Thyroid gland (tissue), 4 donors: Measurements from ENCODE around the gene TET3. TPM values are rescaled to one million over a fixed set of nuclear protein-coding genes. Genes with fewer than 3 reads are reported as not detected.

Experiments
- DNase-seq, 2 donors: peaks; one replicate each; pipeline ENCODE4 v3.0.0-alpha.2; 2019
- H3K27ac ChIP-seq, 3 donors: fragments of 200-600 bp; sonication (generic); 1 replicate in 2 of 3; 2 replicates in 1 of 3; pipeline ENCODE4 v1.5.1; 2016 to 2019; ENCODE audit warnings: mild to moderate bottlenecking in 1 of 3, moderate library complexity in 1 of 3
- H3K27me3 ChIP-seq: fragments of 200-600 bp; sonication (generic); one replicate; pipeline ENCODE4 v1.5.1; 2019
- H3K36me3 ChIP-seq, 2 donors: fragments of 200-600 bp; sonication (generic); one replicate each; pipeline ENCODE4 v1.5.1; 2016 to 2019
- H3K4me1 ChIP-seq, 2 donors: fragments of 200-600 bp; sonication (generic); one replicate each; pipeline ENCODE4 v1.5.1; 2017 to 2019
- H3K4me3 ChIP-seq, 3 donors: fragments of 200-600 bp; sonication (generic); replicated peaks in 1 of 3; 1 replicate in 2 of 3; 2 replicates in 1 of 3; pipeline ENCODE4 v1.5.1; 2016; ENCODE audit warnings: mild to moderate bottlenecking in 1 of 3
- H3K9me3 ChIP-seq: fragments of 200-600 bp; sonication (generic); one replicate; pipeline ENCODE4 v1.5.1; 2017
- CTCF ChIP-seq, 6 experiments: fragments of 200-600 bp in 3 of 6; fragments of 450-650 bp in 3 of 6; sonication (generic) in 3 of 6; IDR thresholded peaks; one replicate each; pipeline ENCODE4 v1.5.1; 2016 to 2019; ENCODE audit warnings: antibody characterized with exemption in 6 of 6, mild to moderate bottlenecking in 2 of 6, inconsistent platforms in 1 of 6, moderate library complexity in 1 of 6
- POLR2A ChIP-seq, 2 donors: fragments of 450-650 bp; IDR thresholded peaks; one replicate each; pipeline ENCODE4 v1.6.1; 2017; ENCODE audit warnings: antibody characterized with exemption in 2 of 2, mild to moderate bottlenecking in 2 of 2, moderate library complexity in 1 of 2
- WGBS, 2 donors: methylation state at CpG; one replicate each; pipeline ENCODE4 v1.1.5; 2017; 5-methylcytosine and 5-hydroxymethylcytosine counted together
- intact Hi-C: fragments of 100-400 bp; cut with DNase I; formaldehyde crosslinking; loops from one replicate; pipeline ENCODE4 v1.15.1; 2023
- total RNA-seq, 4 donors: library from RNA; depleted of rRNA; stranded (reverse); fragments of >200 nt; gene quantifications; one replicate each; pipeline ENCODE4 v1.2.3, GENCODE V29; 2016

TET3 gene
- total RNA-seq, 4 donors from 2014 or later = 6.4 to 10.8 (median 7.5) TPM

GRCh38 chr2:73998933-73999332, 14.2 kb downstream of the TET3 start:
- no peak for TF ChIP-seq CTCF (IDR thresholded peaks at IDR 0.05)
- TF ChIP-seq POLR2A (IDR thresholded peaks at IDR 0.05) = no peak
- H3K9me3 ChIP-seq = no peaks in the 10 kb centered on the region
- no peaks in the 10 kb centered on the region for H3K27me3 ChIP-seq
- H3K4me3 ChIP-seq = no peak overlapping the region
- WGBS, 2 donors = 71 to 86% methylated on average over 4 of the region's 4 CpGs
- intact Hi-C loops = no loop called here
- H3K36me3 ChIP-seq = no peaks in the 10 kb centered on the region
- DNase-seq = no peak
- no peak overlapping the region for H3K27ac ChIP-seq
- H3K4me1 ChIP-seq = peaks cover 25 to 31% of the 10 kb centered on the region in 2 donors

DNA sequence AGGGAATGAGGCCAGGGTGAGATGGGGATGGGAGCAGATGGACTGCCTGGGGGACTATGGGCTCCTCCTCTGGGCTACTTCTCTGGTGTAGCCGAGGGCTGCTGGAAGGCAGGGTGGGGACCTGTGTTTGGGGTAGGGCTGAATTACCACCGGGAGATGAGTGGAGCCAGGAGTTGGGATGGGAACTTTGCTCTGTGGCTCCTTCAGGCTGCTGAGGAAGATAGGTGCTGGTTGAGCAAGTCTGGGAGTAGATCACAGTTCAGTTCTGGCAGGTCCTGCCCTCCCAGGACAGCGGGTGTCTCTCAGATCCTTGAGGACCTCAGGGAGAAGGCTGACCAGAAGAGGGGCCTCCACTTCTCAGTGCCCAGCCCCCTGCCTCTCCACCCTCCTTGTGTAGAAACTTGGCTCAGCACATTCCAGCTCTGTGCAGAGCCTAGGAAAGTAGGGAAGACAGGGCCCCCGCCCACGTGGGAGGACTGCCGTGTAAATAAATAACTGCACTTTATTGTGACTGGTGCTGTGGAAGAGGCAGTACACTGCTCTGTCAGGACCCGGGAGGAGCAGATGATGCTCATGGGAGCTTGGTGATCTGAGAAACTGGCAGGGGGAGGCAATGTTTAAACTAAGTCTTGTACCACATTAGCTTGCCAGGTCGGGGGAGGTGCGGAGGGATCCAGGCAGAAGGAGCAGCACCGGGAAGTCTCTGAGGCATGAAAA, 15.3 kb downstream of the TET3 start:
- intact Hi-C loops = loop anchor here (10.0 kb wide), 1 partner anchor 75 kb away; the partner anchor contains the start of gene DGUOK
- H3K36me3 ChIP-seq = no peaks in the 10 kb centered on the region
- H3K4me1 ChIP-seq = peaks cover 25 to 35% of the 10 kb centered on the region in 2 donors
- H3K27me3 ChIP-seq = no peaks in the 10 kb centered on the region
- H3K9me3 ChIP-seq = no peaks in the 10 kb centered on the region
- no peak for TF ChIP-seq POLR2A (IDR thresholded peaks at IDR 0.05)
- TF ChIP-seq CTCF (IDR thresholded peaks at IDR 0.05) = no peak
- no peak overlapping the region for H3K27ac ChIP-seq
- no peak overlapping the region for H3K4me3 ChIP-seq
- 22 to 29% methylated on average over 10 of the region's 10 CpGs for WGBS, 2 donors
- peak; percentile 43 to 61 for DNase-seq

- TF ChIP-seq POLR2A (IDR thresholded peaks at IDR 0.05) (no peak), CTCF (IDR thresholded peaks at IDR 0.05) (no peak)
- Histone ChIP-seq H3K36me3 (no peaks in the 10 kb centered on the region), H3K9me3 (no peaks in the 10 kb centered on the region), H3K27ac (no peak overlapping the region), H3K4me1 (peaks cover 25 to 35% of the 10 kb centered on the region in 2 donors), H3K4me3 (no peak overlapping the region), H3K27me3 (no peaks in the 10 kb centered on the region)
- intact Hi-C loops = loop anchor here (10.0 kb wide), 1 partner anchor 76 kb away; the partner anchor contains the start of gene DGUOK
- 80 to 83% methylated on average over 5 of the region's 5 CpGs for whole genome bisulfite sequencing, 2 donors
- DNase-seq = no peak
These were observed 16.0 kb downstream of the TET3 start for GRCh38 chr2:74000666-74001065.

DNA sequence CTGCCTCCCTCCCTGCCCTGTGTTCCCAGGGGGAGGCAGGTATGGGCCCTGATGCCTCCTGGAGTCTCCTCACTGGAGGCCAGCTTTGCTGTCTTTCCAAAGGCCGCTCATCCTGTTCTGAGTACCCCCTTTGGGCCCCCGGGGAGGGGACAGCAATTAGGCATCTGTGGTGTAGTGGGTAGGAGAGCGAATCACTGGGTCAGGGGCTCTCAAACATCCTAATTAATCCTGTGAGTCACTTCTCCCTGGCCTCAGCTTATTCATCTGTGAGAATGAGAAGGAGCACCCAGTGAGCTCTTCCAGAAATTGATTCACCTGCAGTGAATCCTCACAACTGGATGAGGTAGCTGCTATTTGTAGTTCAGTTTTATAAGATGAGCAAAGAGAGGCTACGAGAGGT, 16.4 kb downstream of the TET3 start:
- no peaks in the 10 kb centered on the region for H3K36me3 ChIP-seq
- no peak for TF ChIP-seq CTCF (IDR thresholded peaks at IDR 0.05)
- TF ChIP-seq POLR2A (IDR thresholded peaks at IDR 0.05) = no peak
- H3K27ac ChIP-seq = no peak overlapping the region
- H3K27me3 ChIP-seq = no peaks in the 10 kb centered on the region
- 63 to 88% methylated on average over 3 to 4 of the region's 4 CpGs for WGBS, 2 donors
- H3K9me3 ChIP-seq = no peaks in the 10 kb centered on the region
- peaks cover 25 to 35% of the 10 kb centered on the region in 2 donors for H3K4me1 ChIP-seq
- H3K4me3 ChIP-seq = no peak overlapping the region
- no peak for DNase-seq
- intact Hi-C loops = loop anchor here (10.0 kb wide), 1 partner anchor 76 kb away; the partner anchor contains the start of gene DGUOK

DNA sequence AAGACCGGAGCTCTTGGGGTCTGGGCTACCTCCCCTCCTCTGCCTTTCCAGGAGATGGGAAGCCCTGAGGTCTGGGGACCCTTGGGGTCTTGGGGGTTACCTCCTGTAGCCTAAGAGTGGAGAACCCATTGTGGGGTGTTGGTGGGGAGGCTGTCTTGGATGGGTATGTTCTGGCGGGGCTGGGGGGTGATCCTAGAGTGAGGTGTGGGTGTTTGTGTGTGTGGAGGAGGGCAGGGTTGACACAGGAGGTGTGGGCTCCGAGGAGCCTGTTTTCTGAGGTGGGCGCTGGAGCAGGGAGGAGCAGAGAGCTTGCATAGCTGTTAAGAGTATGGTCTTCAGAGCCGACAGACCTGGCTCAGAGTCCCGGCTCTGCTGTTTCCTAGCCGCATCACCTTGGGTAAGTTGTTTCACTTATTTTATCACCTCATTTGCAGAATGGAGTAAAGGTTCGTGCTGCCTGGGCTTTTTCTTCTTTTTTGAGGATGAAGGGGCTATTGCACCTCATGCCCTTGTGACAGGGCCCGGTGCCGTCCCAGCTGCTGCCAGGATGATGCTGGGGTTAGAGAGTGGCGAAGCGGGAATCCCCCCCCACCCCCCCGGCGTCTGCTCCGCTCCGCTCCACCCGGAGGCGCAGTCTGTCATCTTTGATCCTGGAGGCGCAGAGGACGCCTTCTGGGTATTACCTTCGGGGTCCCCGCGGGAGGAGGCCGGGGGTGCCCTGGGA, 17.2 kb downstream of the TET3 start:
- TF ChIP-seq POLR2A (IDR thresholded peaks at IDR 0.05) (no peak), CTCF (IDR thresholded peaks at IDR 0.05) (no peak)
- Histone ChIP-seq H3K27me3 (no peaks in the 10 kb centered on the region), H3K9me3 (no peaks in the 10 kb centered on the region), H3K4me1 (peaks cover 25 to 35% of the 10 kb centered on the region in 2 donors), H3K36me3 (no peaks in the 10 kb centered on the region), H3K4me3 (peak overlapping the region in 2 of 3 donors; percentile 3 to 43), H3K27ac (no peak overlapping the region)
- no peak for DNase-seq
- 29 to 33% methylated on average over 10 to 14 of the region's 24 CpGs for WGBS, 2 donors
- intact Hi-C loops = loop anchor here (10.0 kb wide), 1 partner anchor 77 kb away; the partner anchor contains the start of gene DGUOK
